D341Med (cell line): Measurements from ENCODE around the gene SOX15.

Experiments used
- DNase-seq: peaks from one replicate; pipeline ENCODE4 v3.0.0; 2012; ENCODE audit warnings: low spot score

Gene SOX15

DNA sequence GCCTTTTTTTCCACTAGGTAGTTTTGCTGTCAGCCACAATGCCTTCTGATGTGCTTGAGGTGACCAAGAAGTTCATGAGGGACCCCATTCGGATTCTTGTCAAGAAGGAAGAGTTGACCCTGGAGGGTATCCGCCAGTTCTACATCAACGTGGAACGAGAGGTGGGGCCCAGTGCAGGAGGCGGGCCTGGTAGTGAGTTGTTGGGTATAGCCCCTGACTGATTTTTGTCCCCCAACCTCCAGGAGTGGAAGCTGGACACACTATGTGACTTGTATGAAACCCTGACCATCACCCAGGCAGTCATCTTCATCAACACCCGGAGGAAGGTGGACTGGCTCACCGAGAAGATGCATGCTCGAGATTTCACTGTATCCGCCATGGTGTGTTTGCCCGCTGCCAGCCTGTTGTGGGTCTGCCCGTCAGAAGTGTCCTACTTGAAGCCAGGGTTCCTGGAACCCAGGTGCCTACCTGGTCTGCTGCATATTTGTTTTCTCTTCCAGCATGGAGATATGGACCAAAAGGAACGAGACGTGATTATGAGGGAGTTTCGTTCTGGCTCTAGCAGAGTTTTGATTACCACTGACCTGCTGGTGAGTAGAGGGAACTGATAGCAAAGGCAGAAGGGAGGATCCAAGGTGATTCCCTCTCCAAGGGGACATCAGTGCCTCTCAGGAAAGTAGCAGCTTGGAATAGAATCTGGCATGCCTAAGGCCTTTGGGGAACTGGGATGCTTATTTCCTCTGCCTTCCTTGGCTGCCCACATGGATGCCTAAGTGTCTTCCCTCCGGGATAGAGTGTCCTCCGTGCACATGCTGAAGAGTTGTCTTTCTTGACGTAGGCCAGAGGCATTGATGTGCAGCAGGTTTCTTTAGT, 12.3 kb downstream of the SOX15 start:
- DNase-seq, result no peak

DNA sequence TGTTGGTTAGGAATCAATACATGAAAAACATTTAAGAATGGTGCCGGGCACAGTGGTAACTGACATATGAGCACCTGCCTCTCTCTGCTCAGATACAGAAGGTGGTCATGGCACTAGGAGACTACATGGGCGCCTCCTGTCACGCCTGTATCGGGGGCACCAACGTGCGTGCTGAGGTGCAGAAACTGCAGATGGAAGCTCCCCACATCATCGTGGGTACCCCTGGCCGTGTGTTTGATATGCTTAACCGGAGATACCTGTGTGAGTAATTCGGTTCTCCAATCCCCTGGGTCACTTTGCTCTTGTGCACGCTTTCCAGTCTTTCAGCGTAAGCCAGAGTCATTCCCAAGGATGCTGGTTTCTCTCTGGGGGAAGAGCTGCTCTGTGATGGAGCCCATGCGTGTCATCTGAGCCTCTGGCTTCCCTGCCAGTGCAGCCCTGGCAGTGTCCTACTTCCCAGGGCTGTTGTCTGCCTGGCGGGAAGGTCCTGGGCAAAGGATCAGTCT, 13.4 kb downstream of the SOX15 start:
- no peak for DNase-seq

DNA sequence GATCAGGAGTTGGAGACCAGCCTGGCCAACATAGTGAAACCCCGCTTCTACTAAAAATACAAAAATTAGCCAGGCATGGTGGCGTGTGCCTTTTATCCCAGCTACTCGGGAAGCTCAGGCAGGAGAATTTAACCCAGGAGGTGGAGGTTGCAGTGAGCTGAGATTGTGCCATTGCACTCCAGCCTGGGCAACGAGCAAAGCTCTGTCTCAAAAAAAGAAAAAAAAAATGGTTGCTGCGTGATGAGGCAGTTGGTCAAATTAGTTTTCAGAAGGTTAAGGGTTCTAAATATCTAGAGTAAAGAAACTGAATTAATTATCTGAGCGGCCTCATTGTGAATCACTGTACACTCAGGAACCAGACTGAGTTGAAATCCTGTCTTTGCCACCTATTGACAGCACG, 13.9 kb downstream of the SOX15 start:
- no peak for DNase-seq

DNA sequence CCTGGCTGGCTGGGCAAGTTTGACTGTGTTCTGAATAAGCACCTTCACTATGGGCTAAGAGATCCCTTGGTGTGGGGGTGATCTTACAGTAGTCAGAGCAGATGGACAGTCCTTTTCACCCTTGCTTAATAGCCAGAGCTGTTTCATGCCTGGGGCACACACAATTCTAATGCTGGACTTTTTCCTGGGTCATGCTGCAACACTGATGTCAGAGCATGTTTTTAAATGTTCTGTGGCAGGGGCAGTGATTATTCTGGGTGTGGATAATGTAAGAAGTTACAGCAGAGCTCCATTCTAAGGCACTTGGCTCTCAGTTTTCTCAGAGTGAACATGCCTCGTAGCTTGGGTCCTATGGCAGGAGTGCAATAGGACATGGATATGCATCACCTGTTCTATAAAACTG, 14.4 kb downstream of the SOX15 start:
- no peak for DNase-seq

DNA sequence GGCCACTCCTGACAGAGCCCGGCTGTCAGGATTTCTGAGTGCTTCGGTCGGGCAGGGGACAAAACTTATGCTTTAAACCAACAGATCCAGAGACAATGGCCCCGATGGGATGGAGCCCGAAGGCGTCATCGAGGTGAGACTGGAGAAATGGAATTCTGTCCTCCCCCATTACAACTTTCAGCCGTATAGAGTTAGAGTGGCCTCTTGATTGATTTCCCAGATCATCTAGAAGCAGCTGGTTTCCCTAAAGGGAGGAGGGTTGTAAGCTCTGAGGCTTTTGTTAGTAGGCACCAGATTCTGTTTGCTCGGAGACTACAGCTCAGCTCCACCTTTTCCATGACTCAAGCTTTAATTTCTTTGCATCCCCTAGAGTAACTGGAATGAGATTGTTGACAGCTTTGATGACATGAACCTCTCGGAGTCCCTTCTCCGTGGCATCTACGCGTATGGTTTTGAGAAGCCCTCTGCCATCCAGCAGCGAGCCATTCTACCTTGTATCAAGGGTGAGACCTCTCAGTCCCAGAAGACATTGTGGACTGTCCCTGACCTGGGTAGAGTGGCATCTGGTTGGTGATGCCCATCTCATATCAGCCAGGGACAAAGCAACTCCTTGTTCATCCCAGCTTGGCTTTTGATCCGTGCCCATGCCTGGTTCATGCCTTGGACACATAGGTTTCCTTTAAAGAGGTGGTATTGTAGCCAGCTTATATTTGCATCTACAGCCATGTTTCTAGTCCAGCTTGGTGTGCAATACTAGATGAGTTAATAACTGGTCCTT, 15.5 kb downstream of the SOX15 start:
- no peak for DNase-seq

DNA sequence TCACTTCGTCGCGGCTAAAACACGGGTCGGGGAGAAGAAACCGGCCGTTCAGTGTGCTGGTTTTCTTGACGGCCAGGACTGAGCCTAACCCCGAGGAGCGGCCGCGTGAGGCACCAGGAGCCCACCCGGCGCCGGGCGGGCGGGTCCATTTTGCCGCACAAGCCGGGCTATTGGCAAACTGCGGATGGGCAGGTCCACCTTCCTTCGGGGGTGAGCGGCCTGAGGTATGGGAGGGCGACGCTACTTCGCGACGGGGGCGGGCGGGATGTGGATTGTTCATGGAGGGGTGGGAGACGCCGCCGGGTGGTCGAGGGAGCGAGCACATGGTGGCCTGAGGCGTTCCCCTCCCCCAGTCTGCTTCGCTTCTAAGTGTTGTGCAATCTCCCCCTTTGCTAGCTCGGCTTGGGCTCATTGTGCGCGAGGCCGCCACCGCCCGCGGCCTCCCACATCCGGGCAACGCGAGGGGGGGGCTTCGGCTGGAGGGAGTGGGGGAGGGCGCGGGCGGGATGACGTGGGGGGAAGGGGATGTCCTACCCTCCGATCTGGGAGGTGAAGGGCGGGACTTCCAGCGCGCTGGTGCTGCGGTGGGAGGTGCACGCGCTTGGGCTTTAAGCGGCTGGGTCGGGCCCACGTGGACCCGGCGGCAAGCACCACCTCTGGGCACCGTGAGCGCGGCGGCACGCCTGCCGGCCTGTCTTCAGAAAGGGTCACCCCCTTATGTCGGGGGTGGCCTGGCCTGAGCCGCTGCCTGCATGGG, 16.4 kb downstream of the SOX15 start:
- peak; percentile 80 for DNase-seq

DNA sequence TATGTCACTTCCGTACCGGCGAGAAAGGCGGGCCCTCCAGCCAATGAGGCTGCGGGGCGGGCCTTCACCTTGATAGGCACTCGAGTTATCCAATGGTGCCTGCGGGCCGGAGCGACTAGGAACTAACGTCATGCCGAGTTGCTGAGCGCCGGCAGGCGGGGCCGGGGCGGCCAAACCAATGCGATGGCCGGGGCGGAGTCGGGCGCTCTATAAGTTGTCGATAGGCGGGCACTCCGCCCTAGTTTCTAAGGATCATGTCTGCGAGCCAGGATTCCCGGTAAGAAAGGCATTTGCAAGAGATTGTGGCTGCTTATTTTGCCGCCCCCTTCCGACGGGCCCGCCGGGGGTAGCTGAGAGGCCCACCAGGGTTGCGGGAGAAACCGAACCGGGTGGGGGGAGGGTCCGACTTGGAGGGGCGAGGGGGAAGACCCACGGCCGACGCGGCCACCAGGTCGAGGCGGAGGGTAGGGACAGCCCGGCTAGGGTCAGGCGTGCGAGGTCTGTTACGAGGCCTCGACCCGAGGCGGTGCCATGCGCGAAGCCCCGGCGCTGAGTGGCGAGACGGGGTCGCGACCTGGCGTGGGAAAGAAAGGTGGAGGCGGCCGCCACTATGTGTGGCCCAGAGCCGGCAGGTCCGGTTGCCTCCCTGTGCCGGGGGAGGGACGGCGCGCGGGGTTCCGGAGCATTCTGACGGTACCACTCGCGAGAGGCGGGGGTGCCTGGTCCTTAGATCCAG, 17.1 kb downstream of the SOX15 start:
- DNase-seq, result peak; percentile 93

DNA sequence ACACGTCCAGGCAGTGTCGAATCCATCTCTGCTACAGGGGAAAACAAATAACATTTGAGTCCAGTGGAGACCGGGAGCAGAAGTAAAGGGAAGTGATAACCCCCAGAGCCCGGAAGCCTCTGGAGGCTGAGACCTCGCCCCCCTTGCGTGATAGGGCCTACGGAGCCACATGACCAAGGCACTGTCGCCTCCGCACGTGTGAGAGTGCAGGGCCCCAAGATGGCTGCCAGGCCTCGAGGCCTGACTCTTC, 17.6 kb downstream of the SOX15 start:
- DNase-seq, result no peak

DNA sequence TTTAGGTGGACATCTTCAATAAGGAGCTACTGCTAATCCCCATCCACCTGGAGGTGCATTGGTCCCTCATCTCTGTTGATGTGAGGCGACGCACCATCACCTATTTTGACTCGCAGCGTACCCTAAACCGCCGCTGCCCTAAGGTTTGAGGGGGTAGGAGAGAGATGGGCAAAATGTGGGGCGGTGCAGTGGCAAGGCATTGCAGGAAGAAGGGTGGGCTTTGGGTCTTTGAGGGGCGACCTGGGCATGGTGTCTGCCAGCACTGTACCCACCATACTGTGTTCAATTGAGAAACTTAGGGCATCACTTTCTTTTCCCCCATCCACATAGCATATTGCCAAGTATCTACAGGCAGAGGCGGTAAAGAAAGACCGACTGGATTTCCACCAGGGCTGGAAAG, 19.5 kb downstream of the SOX15 start:
- no peak for DNase-seq

DNA sequence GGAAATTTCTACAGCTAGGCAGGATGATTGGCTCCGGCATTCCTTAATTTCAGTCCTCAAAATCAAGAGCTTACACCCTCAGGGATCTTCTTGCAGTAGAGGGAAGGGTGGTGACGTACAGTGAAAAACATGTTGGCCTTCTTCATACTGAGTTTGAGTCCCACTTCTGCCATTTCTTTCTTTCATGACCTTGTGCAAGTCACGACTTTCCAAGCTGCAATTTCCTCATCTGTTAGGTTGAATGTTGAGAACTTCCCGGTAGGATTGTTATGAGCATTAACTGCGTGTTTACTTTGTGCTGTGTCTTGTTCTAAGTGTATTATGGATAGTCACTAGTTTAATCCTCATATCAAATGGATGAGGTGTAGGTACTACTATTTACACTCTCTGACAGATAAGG, 20.3 kb downstream of the SOX15 start:
- DNase-seq, result no peak

DNA sequence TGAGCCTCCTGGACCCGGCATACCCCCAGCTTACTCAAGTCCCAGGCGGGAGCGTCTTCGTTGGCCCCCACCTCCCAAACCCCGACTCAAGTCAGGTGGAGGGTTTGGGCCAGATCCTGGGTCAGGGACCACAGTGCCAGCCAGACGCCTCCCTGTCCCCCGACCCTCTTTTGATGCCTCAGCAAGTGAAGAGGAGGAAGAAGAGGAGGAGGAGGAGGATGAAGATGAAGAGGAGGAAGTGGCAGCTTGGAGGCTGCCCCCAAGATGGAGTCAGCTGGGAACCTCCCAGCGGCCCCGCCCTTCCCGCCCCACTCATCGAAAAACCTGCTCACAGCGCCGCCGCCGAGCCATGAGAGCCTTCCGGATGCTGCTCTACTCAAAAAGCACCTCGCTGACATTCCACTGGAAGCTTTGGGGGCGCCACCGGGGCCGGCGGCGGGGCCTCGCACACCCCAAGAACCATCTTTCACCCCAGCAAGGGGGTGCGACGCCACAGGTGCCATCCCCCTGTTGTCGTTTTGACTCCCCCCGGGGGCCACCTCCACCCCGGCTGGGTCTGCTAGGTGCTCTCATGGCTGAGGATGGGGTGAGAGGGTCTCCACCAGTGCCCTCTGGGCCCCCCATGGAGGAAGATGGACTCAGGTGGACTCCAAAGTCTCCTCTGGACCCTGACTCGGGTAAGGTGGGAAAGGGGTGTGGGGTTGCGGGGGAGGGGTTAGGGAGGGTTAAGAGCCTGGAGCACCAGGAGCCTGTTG, 26.6 kb downstream of the SOX15 start:
- DNase-seq, result no peak

DNA sequence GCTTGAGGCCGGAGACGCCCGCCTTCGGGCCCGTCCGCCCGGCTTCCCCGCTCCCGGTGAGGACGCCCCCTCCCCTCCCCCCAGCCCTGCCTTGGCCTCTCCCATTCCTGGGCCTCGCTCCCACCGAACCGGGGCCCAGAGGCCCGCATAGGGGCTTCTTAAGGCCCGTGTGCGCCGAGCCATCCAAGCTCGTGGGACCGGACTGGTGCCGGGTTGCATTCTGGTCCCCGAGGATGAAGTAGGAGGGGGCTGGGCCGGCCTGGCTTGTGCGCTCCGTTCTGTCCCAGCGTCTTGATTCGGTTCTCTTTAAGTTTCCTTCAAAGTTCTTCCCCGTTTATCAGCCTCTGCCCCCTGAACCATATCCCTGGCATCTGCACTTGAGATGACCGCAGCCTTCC, 27.7 kb downstream of the SOX15 start:
- no peak for DNase-seq

DNA sequence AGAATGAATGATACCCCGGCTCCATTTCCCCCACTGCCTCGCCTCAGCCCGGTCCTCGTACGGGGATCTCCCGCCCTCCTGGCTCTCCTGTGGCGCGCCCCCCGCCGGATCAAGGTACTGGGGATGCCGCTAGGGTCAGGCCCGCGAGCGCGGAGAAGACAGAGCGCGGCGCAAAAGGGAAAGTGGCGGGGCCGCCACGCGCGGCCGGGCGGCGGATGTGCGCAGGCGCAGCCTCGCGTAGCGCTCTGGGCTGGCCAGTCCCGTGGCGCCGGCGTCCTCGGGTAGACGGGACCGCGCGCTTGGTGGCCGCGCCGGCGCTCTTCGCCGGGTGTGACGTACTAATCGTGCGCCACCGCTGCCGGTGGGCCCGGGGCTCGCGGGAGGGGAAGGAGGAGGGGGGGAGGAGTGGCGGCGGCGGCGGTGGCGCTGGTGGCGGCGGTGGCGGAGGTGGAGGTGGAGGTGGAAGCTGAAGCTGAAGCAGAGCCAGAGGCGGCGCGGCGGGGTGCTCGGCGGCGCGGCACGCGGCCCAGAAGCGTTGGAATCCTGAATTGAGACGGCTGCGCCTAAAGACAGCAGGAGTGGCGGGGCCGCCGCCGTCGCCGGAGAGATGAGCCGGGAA, 28.2 kb downstream of the SOX15 start, which contains the start of gene SENP3:
SENP3 (plus strand) TSS at position 331 of the 619 bp plus-strand sequence. CDS start 1,158 bp downstream, outside the sequence.
- peak; percentile 96 for DNase-seq

DNA sequence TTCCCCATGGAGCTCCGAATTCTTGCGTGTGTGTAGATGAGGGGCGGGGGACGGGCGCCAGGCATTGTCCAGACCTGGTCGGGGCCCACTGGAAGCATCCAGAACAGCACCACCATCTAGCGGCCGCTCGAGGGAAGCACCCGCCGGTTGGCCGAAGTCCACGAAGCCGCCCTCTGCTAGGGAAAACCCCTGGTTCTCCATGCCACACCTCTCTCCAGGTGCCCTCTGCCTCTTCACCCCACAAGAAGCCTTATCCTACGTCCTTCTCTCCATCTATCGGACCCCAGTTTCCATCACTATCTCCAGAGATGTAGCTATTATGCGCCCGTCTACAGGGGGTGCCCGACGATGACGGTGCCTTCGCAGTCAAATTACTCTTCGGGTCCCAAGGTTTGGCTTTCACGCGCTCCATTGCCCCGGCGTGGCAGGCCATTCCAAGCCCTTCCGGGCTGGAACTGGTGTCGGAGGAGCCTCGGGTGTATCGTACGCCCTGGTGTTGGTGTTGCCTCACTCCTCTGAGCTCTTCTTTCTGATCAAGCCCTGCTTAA, 28.8 kb downstream of the SOX15 start:
- DNase-seq, result peak; percentile 85

DNA sequence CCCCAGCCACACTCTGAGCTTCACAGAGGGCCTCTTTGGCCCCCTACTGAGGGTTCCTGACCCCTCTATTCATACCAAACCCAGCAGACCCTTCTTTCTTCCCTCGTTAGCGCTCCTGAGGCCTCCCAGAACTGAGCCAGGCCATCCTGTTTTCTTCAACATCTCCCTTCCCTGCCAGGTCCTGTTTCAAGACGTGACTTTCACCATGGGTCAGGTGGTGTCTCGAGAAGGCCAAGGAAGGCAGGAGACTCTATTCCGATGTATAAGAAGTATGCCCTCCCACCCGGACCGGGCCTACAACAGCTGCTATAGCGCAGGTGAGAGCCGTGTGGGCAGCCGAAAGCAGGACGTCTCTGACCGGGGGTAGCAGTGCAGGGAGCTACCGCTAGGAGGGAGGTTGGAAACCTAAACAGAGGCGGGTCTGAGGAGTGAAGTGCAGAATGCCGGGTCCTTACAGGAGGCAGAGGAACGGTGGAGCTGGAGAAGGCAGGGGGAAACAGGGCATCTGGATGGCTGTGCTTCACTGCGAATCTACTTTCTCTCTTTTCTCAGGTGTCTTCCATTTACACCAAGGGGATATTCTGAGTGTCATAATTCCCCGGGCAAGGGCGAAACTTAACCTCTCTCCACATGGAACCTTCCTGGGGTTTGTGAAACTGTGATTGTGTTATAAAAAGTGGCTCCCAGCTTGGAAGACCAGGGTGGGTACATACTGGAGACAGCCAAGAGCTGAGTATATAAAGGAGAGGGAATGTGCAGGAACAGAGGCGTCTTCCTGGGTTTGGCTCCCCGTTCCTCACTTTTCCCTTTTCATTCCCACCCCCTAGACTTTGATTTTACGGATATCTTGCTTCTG, 29.5 kb downstream of the SOX15 start:
- no peak for DNase-seq

DNA sequence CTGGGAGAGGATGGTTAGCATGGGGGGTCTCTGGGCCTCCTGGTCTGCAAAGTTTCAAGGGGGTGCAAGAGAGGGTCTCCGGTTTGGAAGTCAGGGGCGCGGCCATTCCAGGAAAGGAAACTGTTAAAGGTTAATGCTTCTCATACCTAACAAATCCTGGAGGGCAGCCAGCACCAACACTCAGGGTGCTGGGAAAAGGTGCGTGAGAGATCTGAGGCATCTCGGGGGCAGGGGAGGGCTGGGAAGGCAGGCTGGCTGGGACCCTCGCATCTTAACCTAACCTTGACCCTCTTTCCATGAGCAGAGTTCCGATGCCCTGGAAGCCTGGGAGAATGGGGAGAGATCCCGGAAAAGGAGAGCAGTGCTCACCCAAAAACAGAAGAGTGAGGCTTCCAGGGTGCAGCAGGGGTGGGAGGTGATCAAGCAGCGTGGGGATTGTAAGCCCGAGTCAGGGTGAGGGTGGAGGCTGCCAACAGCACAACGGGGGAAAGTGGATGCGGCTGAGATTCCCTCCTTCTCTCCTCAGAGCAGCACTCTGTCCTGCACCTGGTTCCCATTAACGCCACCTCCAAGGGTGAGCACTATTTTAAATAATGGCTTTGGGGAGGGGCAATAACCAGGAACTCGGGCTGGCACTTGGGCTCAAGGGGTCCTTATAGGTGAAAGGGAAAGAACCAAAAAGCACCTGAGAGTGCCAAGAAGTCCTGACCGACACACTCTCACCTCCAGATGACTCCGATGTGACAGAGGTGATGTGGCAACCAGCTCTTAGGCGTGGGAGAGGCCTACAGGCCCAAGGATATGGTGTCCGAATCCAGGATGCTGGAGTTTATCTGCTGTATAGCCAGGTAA, 30.3 kb downstream of the SOX15 start:
- no peak for DNase-seq

DNA sequence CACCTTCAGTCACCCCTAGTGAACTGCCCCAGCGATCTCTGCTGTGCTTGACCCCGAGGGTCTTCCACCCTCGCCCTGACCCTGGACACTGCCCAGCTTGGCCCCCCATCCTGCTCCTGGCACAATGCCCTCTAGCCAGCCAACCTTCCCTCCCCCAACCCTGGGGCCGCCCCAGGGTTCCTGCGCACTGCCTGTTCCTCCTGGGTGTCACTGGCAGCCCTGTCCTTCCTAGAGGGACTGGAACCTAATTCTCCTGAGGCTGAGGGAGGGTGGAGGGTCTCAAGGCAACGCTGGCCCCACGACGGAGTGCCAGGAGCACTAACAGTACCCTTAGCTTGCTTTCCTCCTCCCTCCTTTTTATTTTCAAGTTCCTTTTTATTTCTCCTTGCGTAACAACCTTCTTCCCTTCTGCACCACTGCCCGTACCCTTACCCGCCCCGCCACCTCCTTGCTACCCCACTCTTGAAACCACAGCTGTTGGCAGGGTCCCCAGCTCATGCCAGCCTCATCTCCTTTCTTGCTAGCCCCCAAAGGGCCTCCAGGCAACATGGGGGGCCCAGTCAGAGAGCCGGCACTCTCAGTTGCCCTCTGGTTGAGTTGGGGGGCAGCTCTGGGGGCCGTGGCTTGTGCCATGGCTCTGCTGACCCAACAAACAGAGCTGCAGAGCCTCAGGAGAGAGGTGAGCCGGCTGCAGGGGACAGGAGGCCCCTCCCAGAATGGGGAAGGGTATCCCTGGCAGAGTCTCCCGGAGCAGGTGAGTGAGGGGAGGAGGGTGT, 31.2 kb downstream of the SOX15 start, which contains the start of gene TNFSF13:
TNFSF13 (plus strand) TSS at position 207 of the 776 bp plus-strand sequence; CDS start at position 497, 290 bp downstream.
- DNase-seq, result no peak
